ENCODE measurements around the gene FREM1.

FREM1 gene

GRCh38 chr9:14909961-14910805 lies at the start of gene FREM1:
Gene FREM1 (minus strand): TSS chr9:14910428. CDS start chr9:14868977, 41,451 bp downstream.
- Histone ChIP-seq H3K9ac (ENCODE audit: low read length in 2 of 2) (no peak within 1 kb of the TSS), H3K4me3 (ENCODE audit: low read length in 2 of 2) (peak within 1 kb of the TSS; percentile 44 to 68), H3K27me3 (ENCODE audit: control insufficient read depth in 1 of 2, insufficient read depth in 2 of 2, low read length in 2 of 2) (no peaks in the 10 kb centered on the region), H3K4me1 (ENCODE audit: control insufficient read depth, insufficient read depth, low read length) (peaks cover 3% of the 10 kb centered on the region), H3K36me3 (ENCODE audit: control insufficient read depth in 2 of 2, insufficient read depth in 2 of 2, low read length in 2 of 2) (no peaks in the 10 kb centered on the region), H3K9me3 (ENCODE audit: control insufficient read depth in 2 of 2, low read length in 2 of 2) (no peaks in the 10 kb centered on the region), H3K27ac (ENCODE audit: low read length) (no peak within 1 kb of the TSS)

GRCh38 chr9:14958989-14959388 lies 48.8 kb upstream of the FREM1 start:
- Histone ChIP-seq H3K27ac (ENCODE audit: low read length) (no peak overlapping the region), H3K4me3 (ENCODE audit: low read length in 2 of 2) (no peak overlapping the region), H3K36me3 (ENCODE audit: control insufficient read depth in 2 of 2, insufficient read depth in 2 of 2, low read length in 2 of 2) (no peaks in the 10 kb centered on the region), H3K4me1 (ENCODE audit: control insufficient read depth, insufficient read depth, low read length) (no peaks in the 10 kb centered on the region), H3K27me3 (ENCODE audit: control insufficient read depth in 1 of 2, insufficient read depth in 2 of 2, low read length in 2 of 2) (no peaks in the 10 kb centered on the region), H3K9ac (ENCODE audit: low read length in 2 of 2) (no peak overlapping the region), H3K9me3 (ENCODE audit: control insufficient read depth in 2 of 2, low read length in 2 of 2) (no peaks in the 10 kb centered on the region)

DNA sequence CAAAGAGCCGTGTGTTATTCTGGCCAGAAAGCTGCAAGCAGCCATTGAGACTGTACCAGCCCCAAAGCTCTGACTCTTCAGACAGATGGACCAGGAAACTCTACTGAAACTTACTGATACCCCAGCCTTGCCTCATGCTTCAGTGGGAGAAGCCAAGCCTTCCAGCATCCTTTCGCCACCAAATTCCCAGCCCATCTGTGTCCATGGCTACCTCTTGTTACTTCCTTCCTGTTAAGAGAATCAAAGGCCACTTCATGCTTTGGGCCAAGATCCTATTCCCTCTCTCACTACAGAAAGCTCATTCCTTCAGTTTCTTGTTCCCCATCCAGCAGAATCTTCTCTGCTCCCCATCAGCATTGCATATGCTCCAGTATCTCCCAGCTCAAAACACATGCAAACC lies 46.9 kb upstream of the FREM1 start:
- Histone ChIP-seq H3K4me3 (ENCODE audit: low read length in 2 of 2) (no peak overlapping the region), H3K27me3 (ENCODE audit: control insufficient read depth in 1 of 2, insufficient read depth in 2 of 2, low read length in 2 of 2) (no peaks in the 10 kb centered on the region), H3K4me1 (ENCODE audit: control insufficient read depth, insufficient read depth, low read length) (no peaks in the 10 kb centered on the region), H3K36me3 (ENCODE audit: control insufficient read depth in 2 of 2, insufficient read depth in 2 of 2, low read length in 2 of 2) (no peaks in the 10 kb centered on the region), H3K9me3 (ENCODE audit: control insufficient read depth in 2 of 2, low read length in 2 of 2) (no peaks in the 10 kb centered on the region), H3K9ac (ENCODE audit: low read length in 2 of 2) (no peak overlapping the region), H3K27ac (ENCODE audit: low read length) (no peak overlapping the region)

DNA sequence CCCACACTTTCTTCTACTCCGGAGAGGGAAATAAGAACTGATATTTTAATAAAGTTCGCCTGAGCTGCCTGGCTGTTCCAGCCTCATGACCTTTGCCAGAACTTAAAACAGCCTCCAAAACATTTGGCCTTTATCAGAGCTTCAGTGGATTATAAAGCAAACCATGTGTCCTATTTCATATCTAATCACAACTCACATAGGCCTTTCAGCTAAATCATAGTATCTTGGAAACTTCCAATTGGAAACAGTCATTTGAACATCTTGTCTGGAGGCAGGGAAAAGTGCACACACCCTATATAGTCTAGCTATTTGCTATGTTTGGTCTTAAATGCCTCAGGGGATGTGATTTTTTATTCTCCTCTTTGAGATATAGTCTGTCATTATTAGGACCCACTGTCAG lies 46.0 kb upstream of the FREM1 start:
- no peaks in the 10 kb centered on the region for H3K4me1 ChIP-seq (ENCODE audit: control insufficient read depth, insufficient read depth, low read length)
- no peaks in the 10 kb centered on the region for H3K9me3 ChIP-seq (ENCODE audit: control insufficient read depth in 2 of 2, low read length in 2 of 2)
- no peak overlapping the region for H3K27ac ChIP-seq (ENCODE audit: low read length)
- H3K9ac ChIP-seq (ENCODE audit: low read length in 2 of 2), result no peak overlapping the region
- H3K36me3 ChIP-seq (ENCODE audit: control insufficient read depth in 2 of 2, insufficient read depth in 2 of 2, low read length in 2 of 2), result no peaks in the 10 kb centered on the region
- no peaks in the 10 kb centered on the region for H3K27me3 ChIP-seq (ENCODE audit: control insufficient read depth in 1 of 2, insufficient read depth in 2 of 2, low read length in 2 of 2)
- no peak overlapping the region for H3K4me3 ChIP-seq (ENCODE audit: low read length in 2 of 2)

- H3K27me3 ChIP-seq (ENCODE audit: control insufficient read depth in 1 of 2, insufficient read depth in 2 of 2, low read length in 2 of 2), result no peaks in the 10 kb centered on the region
- no peaks in the 10 kb centered on the region for H3K36me3 ChIP-seq (ENCODE audit: control insufficient read depth in 2 of 2, insufficient read depth in 2 of 2, low read length in 2 of 2)
- H3K9me3 ChIP-seq (ENCODE audit: control insufficient read depth in 2 of 2, low read length in 2 of 2), result peaks cover 3 to 4% of the 10 kb centered on the region in 2 donors
- H3K27ac ChIP-seq (ENCODE audit: low read length), result no peak overlapping the region
- no peaks in the 10 kb centered on the region for H3K4me1 ChIP-seq (ENCODE audit: control insufficient read depth, insufficient read depth, low read length)
- H3K9ac ChIP-seq (ENCODE audit: low read length in 2 of 2), result no peak overlapping the region
- no peak overlapping the region for H3K4me3 ChIP-seq (ENCODE audit: low read length in 2 of 2)
These were observed 35.1 kb upstream of the FREM1 start for GRCh38 chr9:14945351-14945750.

DNA sequence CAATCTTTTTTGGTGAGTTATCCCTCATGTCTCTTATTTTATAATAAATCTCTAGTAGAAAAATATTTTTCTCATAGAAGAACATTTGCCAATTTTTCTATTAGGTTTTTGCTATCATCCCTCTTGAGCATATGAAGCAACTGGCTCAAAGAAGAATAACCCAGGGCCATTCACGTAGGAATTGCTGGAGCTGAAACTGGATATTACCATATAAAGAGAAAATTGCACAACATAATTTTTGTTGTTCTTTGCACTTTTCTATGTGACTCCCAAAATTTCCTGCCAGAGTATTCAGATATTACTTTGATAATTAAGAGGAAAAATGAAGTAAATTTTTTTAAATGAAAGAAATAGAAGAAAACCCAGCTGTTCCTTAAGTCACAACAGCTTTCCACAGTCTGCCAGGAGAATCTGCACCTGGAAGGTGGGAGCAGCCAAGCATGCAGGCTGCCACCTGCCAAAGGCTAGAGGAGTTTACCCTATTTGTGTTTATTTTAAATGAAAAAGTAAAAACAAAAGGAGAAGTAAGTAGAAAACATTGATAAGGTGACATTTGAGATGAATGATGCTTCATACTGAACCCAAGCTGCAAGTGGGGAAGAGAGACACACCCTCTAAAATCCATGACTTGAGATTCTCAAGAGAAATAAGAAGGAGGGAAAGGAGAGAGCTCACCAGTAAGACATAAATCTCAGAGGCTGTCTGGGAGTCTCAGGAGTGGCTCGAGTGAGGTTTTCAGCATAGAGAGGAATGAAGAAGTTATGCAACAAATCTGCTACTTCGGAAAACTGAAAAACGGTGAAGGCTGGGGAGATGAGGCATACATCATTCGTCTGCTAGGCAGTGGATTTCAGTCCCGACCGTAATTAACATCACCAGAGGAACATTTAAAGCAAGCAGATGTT lies 31.5 kb upstream of the FREM1 start:
- Histone ChIP-seq H3K36me3 (ENCODE audit: control insufficient read depth in 2 of 2, insufficient read depth in 2 of 2, low read length in 2 of 2) (no peaks in the 10 kb centered on the region), H3K27ac (ENCODE audit: low read length) (no peak overlapping the region), H3K9ac (ENCODE audit: low read length in 2 of 2) (no peak overlapping the region), H3K9me3 (ENCODE audit: control insufficient read depth in 2 of 2, low read length in 2 of 2) (peaks cover 0 to 4% of the 10 kb centered on the region in 2 donors), H3K4me3 (ENCODE audit: low read length in 2 of 2) (no peak overlapping the region), H3K27me3 (ENCODE audit: control insufficient read depth in 1 of 2, insufficient read depth in 2 of 2, low read length in 2 of 2) (no peaks in the 10 kb centered on the region), H3K4me1 (ENCODE audit: control insufficient read depth, insufficient read depth, low read length) (no peaks in the 10 kb centered on the region)

- no peaks in the 10 kb centered on the region for H3K36me3 ChIP-seq (ENCODE audit: control insufficient read depth in 2 of 2, insufficient read depth in 2 of 2, low read length in 2 of 2)
- no peaks in the 10 kb centered on the region for H3K27me3 ChIP-seq (ENCODE audit: control insufficient read depth in 1 of 2, insufficient read depth in 2 of 2, low read length in 2 of 2)
- no peaks in the 10 kb centered on the region for H3K4me1 ChIP-seq (ENCODE audit: control insufficient read depth, insufficient read depth, low read length)
- H3K9ac ChIP-seq (ENCODE audit: low read length in 2 of 2), result no peak overlapping the region
- H3K4me3 ChIP-seq (ENCODE audit: low read length in 2 of 2), result no peak overlapping the region
- H3K27ac ChIP-seq (ENCODE audit: low read length), result no peak overlapping the region
- H3K9me3 ChIP-seq (ENCODE audit: control insufficient read depth in 2 of 2, low read length in 2 of 2), result no peaks in the 10 kb centered on the region
These were observed 29.1 kb upstream of the FREM1 start for GRCh38 chr9:14939378-14939777.

DNA sequence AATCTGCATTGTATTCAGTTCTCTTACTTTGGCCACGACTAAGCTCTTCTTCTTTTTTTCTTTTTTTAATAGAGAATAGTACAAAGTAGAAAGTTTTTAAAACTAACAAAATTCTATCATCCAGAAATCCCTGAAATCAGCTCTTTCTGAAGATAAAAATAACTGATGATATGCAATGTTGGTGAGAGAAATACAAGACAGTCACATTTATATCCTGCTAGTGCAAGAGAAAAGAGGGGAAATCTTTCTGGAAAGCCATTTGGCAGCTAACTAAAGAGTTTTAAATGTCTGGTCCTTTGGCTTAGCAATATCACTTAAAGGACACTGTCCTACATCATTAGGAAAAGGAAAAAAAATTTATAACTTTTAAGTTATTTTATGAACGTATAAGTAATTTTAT lies 27.0 kb upstream of the FREM1 start:
- Histone ChIP-seq H3K4me1 (ENCODE audit: control insufficient read depth, insufficient read depth, low read length) (no peaks in the 10 kb centered on the region), H3K27me3 (ENCODE audit: control insufficient read depth in 1 of 2, insufficient read depth in 2 of 2, low read length in 2 of 2) (no peaks in the 10 kb centered on the region), H3K4me3 (ENCODE audit: low read length in 2 of 2) (no peak overlapping the region), H3K9ac (ENCODE audit: low read length in 2 of 2) (no peak overlapping the region), H3K36me3 (ENCODE audit: control insufficient read depth in 2 of 2, insufficient read depth in 2 of 2, low read length in 2 of 2) (no peaks in the 10 kb centered on the region), H3K27ac (ENCODE audit: low read length) (no peak overlapping the region), H3K9me3 (ENCODE audit: control insufficient read depth in 2 of 2, low read length in 2 of 2) (no peaks in the 10 kb centered on the region)

DNA sequence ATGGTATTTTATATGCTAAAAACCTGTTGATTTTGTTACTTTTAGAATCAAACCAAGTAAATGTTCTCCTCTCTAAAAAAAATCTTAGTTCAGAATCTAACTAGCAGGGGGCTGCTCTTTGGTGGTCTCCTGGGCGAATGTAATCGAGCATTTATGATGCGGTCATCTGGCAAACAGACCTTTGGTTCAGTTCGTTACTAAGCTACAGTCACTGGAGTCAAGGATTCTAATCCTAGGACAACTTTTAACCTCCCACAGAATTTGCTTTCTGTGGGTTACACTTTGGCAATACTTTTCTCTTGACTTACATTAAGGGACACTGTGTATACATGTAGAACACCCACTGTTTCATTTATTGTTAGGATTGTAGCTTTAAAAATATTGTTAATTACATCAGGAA lies 26.3 kb upstream of the FREM1 start:
- no peaks in the 10 kb centered on the region for H3K27me3 ChIP-seq (ENCODE audit: control insufficient read depth in 1 of 2, insufficient read depth in 2 of 2, low read length in 2 of 2)
- H3K36me3 ChIP-seq (ENCODE audit: control insufficient read depth in 2 of 2, insufficient read depth in 2 of 2, low read length in 2 of 2), result no peaks in the 10 kb centered on the region
- no peak overlapping the region for H3K9ac ChIP-seq (ENCODE audit: low read length in 2 of 2)
- no peak overlapping the region for H3K4me3 ChIP-seq (ENCODE audit: low read length in 2 of 2)
- no peaks in the 10 kb centered on the region for H3K4me1 ChIP-seq (ENCODE audit: control insufficient read depth, insufficient read depth, low read length)
- H3K9me3 ChIP-seq (ENCODE audit: control insufficient read depth in 2 of 2, low read length in 2 of 2), result no peaks in the 10 kb centered on the region
- no peak overlapping the region for H3K27ac ChIP-seq (ENCODE audit: low read length)

DNA sequence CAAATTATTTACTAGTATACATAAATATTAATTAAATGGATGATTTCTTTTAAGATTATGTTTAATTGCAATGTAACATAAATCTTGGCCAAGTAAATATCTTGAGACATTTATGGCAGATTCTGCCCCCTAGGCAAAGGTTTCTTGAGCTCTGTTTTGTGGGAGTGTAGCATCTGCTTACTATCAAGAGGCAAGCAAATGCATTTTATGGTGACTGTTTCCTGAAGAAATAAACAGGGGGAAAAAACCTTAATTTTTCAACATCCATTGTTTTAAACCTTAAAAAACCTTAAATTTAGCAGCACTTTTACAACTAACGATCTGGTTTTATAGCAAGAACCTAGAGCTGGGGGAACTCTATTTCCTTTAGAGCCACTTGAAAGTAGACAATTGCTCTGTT lies 25.7 kb upstream of the FREM1 start:
- Histone ChIP-seq H3K27ac (ENCODE audit: low read length) (no peak overlapping the region), H3K36me3 (ENCODE audit: control insufficient read depth in 2 of 2, insufficient read depth in 2 of 2, low read length in 2 of 2) (no peaks in the 10 kb centered on the region), H3K9me3 (ENCODE audit: control insufficient read depth in 2 of 2, low read length in 2 of 2) (no peaks in the 10 kb centered on the region), H3K4me3 (ENCODE audit: low read length in 2 of 2) (no peak overlapping the region), H3K4me1 (ENCODE audit: control insufficient read depth, insufficient read depth, low read length) (no peaks in the 10 kb centered on the region), H3K27me3 (ENCODE audit: control insufficient read depth in 1 of 2, insufficient read depth in 2 of 2, low read length in 2 of 2) (no peaks in the 10 kb centered on the region), H3K9ac (ENCODE audit: low read length in 2 of 2) (no peak overlapping the region)

All from stomach smooth muscle (tissue), 2 donors.